Lung (tissue), 16 donors: ENCODE data around the gene RPEL1. TPM values are rescaled to one million over a fixed set of nuclear protein-coding genes. Genes with fewer than 3 reads are reported as not detected.
"Not testable (repeated sequence)": the region's sequence is repeated elsewhere in the genome, so short reads cannot be mapped to it uniquely, and the experiment has no call there.

Source experiments
- ATAC-seq: fragments of 200-7000 bp; cut with Tn5 transposase; one replicate; pipeline ENCODE4 v1.9.1; 2020; ENCODE audit warnings: moderate number of reproducible peaks; ENCODE audit not compliant: insufficient read depth, low FRiP score
- DNase-seq, 3 donors: peaks; one replicate each; pipeline ENCODE4 v3.0.0-alpha.2; 2013 to 2017
- H3K27ac ChIP-seq, 2 donors: one replicate each; pipeline ENCODE4 v1.5.1; 2013; ENCODE audit warnings: mild to moderate bottlenecking in 2 of 2, moderate library complexity in 2 of 2, control low read depth in 1 of 2, inconsistent platforms in 1 of 2, low read depth in 1 of 2, low read length in 1 of 2
- H3K27me3 ChIP-seq, 3 donors: one replicate each; pipeline ENCODE4 v1.5.1; 2013; ENCODE audit warnings: low read length in 2 of 3; ENCODE audit not compliant: control insufficient read depth in 3 of 3, insufficient read depth in 3 of 3
- H3K36me3 ChIP-seq, 4 donors: one replicate each; pipeline ENCODE4 v1.5.1; 2013; ENCODE audit warnings: low read length in 4 of 4, mild to moderate bottlenecking in 1 of 4, moderate library complexity in 1 of 4; ENCODE audit not compliant: control insufficient read depth in 4 of 4, insufficient read depth in 4 of 4
- H3K4me1 ChIP-seq, 5 donors: one replicate each; pipeline ENCODE4 v1.5.1; 2013; ENCODE audit warnings: low read length in 5 of 5, mild to moderate bottlenecking in 2 of 5, moderate library complexity in 1 of 5; ENCODE audit not compliant: control insufficient read depth in 5 of 5, insufficient read depth in 5 of 5
- H3K4me3 ChIP-seq: one replicate; pipeline ENCODE4 v1.5.1; 2013; ENCODE audit warnings: mild to moderate bottlenecking, control low read depth, moderate library complexity
- H3K9ac ChIP-seq, 2 donors: one replicate each; pipeline ENCODE4 v1.5.1; 2013; ENCODE audit warnings: low read length in 2 of 2, control low read depth in 1 of 2; ENCODE audit not compliant: insufficient read depth in 1 of 2
- H3K9me3 ChIP-seq, 4 donors: one replicate each; pipeline ENCODE4 v1.5.1; 2013; ENCODE audit warnings: low read length in 3 of 4, mild to moderate bottlenecking in 1 of 4, moderate library complexity in 1 of 4; ENCODE audit not compliant: control insufficient read depth in 4 of 4, insufficient read depth in 3 of 4
- WGBS, 2 donors: extraction: QIAGEN DNeasy Blood & Tissue Kit; methylation state at CpG; one replicate each; pipeline ENCODE4 v1.1.7; 2013; 5-methylcytosine and 5-hydroxymethylcytosine counted together
- long read RNA-seq, 5 donors: transcript quantifications; one replicate each; lab custom pipeline, GENCODE V29; 2026
- polyA plus RNA-seq, 2 donors: library from polyadenylated mRNA; stranded (reverse); fragments of 200-250 nt; gene quantifications; one replicate each; pipeline ENCODE4 v1.2.1, GENCODE V29; 2013
- total RNA-seq, 2 donors: library from RNA; depleted of rRNA in 1 of 2; stranded (reverse); fragments of >200 nt in 1 of 2; gene quantifications; one replicate each; pipeline ENCODE4 v1.2.1, GENCODE V29; 2014 to 2021
- TF ChIP-seq, protein P1 (sequence below): IDR thresholded peaks from 2 replicates; pipeline ENCODE4 v1.5.1; 2012; ENCODE audit warnings: mild to moderate bottlenecking; ENCODE audit errors: control extremely low read depth, extremely low read depth
- donor health status: control.
- donor health status: control.
- donor health status: Bipolar disorder and iron deficiency.
- donor health status: healthy.
- donor health status: DM: yes; HTN: yes; CAD: no.

Gene RPEL1
- total RNA-seq (not detected), polyA plus RNA-seq (not detected)
- long read RNA-seq, donor 1 = 0 reads
- long read RNA-seq, donor 2 = 0 reads
- long read RNA-seq, donor 3 = 0 reads
- long read RNA-seq, donor 4 = 0 reads
- long read RNA-seq, donor 5 = 0 reads

DNA sequence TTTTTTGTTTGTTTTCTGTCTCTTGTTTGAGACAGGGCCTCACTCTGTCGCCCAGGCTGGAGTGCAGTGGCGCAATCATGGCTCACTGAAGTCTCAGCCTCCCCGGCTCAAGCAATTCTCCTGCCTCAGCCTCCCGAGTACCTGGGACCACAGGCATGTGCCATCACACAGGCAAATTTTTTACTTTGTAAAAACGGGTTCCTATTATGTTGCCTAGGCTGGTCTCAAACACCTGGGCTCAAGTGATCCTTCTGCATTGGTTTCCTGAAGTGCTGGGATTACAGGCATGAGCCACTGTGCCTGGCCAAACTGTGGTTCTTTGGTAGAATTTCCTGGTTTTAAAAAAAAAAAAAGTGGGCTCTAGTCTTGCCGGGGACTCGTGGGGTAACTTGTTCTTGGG, at the start of gene RPEL1:
TSS of gene RPEL1 (plus strand) at position 301 of the 400 bp plus-strand sequence. CDS start 110 bp downstream, outside the sequence.
- not testable (repeated sequence) for ATAC-seq, H3K9me3 ChIP-seq, H3K9ac ChIP-seq, H3K4me3 ChIP-seq, H3K27ac ChIP-seq, H3K4me1 ChIP-seq, DNase-seq, H3K36me3 ChIP-seq, H3K27me3 ChIP-seq
- WGBS, 2 donors = 88 to 92% methylated on average over 7 of the region's 7 CpGs

DNA sequence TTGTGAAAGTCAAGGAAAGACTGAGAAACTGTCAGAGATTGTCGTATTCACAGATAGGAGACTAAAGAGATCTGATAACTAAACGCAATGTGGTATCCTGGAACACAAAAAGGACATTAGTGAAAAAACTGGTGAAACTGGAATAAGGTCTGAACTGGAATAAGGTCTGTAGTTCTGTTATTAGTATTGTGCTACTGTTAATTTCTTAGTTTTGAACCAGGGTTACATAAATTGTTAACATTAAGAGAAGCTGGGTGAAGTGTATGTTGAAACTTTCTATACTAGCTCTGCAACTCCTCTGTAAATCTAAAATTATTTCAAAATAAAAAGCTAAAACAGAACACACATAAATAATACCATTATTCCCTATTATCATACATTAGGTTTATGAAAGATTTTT, 49.2 kb upstream of the RPEL1 start:
- Histone ChIP-seq H3K27ac (no peak overlapping the region), H3K36me3 (peaks cover 0 to 5% (median 0%) of the 10 kb centered on the region in 4 donors), H3K4me3 (no peak overlapping the region), H3K4me1 (peaks cover 0 to 13% (median 5%) of the 10 kb centered on the region in 5 donors), H3K9me3 (no peaks in the 10 kb centered on the region), H3K9ac (no peak overlapping the region), H3K27me3 (no peaks in the 10 kb centered on the region)
- DNase-seq (no peak), ATAC-seq (no peak)
- WGBS, 2 donors = 49 to 77% methylated on average over 2 of the region's 2 CpGs
- TF ChIP-seq, protein P1, sequence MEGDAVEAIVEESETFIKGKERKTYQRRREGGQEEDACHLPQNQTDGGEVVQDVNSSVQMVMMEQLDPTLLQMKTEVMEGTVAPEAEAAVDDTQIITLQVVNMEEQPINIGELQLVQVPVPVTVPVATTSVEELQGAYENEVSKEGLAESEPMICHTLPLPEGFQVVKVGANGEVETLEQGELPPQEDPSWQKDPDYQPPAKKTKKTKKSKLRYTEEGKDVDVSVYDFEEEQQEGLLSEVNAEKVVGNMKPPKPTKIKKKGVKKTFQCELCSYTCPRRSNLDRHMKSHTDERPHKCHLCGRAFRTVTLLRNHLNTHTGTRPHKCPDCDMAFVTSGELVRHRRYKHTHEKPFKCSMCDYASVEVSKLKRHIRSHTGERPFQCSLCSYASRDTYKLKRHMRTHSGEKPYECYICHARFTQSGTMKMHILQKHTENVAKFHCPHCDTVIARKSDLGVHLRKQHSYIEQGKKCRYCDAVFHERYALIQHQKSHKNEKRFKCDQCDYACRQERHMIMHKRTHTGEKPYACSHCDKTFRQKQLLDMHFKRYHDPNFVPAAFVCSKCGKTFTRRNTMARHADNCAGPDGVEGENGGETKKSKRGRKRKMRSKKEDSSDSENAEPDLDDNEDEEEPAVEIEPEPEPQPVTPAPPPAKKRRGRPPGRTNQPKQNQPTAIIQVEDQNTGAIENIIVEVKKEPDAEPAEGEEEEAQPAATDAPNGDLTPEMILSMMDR = no peak

GRCh38 chr10:103197174-103197573, 48.5 kb upstream of the RPEL1 start:
- WGBS, 2 donors = 47 to 62% methylated on average over 3 of the region's 3 CpGs
- Histone ChIP-seq H3K4me1 (peaks cover 0 to 11% (median 5%) of the 10 kb centered on the region in 5 donors), H3K27me3 (no peaks in the 10 kb centered on the region), H3K9me3 (no peaks in the 10 kb centered on the region), H3K36me3 (peaks cover 0 to 5% (median 0%) of the 10 kb centered on the region in 4 donors), H3K27ac (peak overlapping the region; percentile 63 to 87), H3K9ac (no peak overlapping the region), H3K4me3 (no peak overlapping the region)
- TF ChIP-seq, protein P1 = no peak
- ATAC-seq = no peak
- no peak for DNase-seq

- WGBS, 2 donors = 18 to 51% methylated on average over 2 of the region's 2 CpGs
- H3K9me3 ChIP-seq = no peaks in the 10 kb centered on the region
- DNase-seq (no peak), ATAC-seq (no peak)
- peak overlapping the region in 1 of 2 donors; percentile 87 for H3K27ac ChIP-seq
- TF ChIP-seq, protein P1 = no peak
- H3K4me3 ChIP-seq = no peak overlapping the region
- H3K9ac ChIP-seq = no peak overlapping the region
- no peaks in the 10 kb centered on the region for H3K36me3 ChIP-seq
- H3K27me3 ChIP-seq = no peaks in the 10 kb centered on the region
- peaks cover 0 to 11% (median 5%) of the 10 kb centered on the region in 5 donors for H3K4me1 ChIP-seq
Measured at GRCh38 chr10:103197903-103198302, 47.8 kb upstream of the RPEL1 start.
